Prostate gland (tissue), 2 donors: ENCODE measurements around the gene RYR3.

ENCODE experiments used
- CTCF ChIP-seq, 4 experiments: fragments of 200-600 bp in 2 of 4; fragments of 450-650 bp in 2 of 4; sonication (generic) in 2 of 4; IDR thresholded peaks; 1 replicate in 3 of 4; 2 replicates in 1 of 4; pipeline ENCODE4 v1.5.1; 2016 to 2019; ENCODE audit warnings: antibody characterized with exemption in 4 of 4, mild to moderate bottlenecking in 2 of 4, moderate library complexity in 2 of 4
- POLR2AphosphoS5 ChIP-seq: sonication (generic); formaldehyde crosslinking; IDR thresholded peaks from one replicate; pipeline ENCODE4 v1.6.1; 2017; ENCODE audit warnings: antibody characterized with exemption

- TF ChIP-seq CTCF (IDR thresholded peaks at IDR 0.05): no peak
- TF ChIP-seq POLR2AphosphoS5: no peak
Observed at GRCh38 chr15:33857726-33858125, 547.0 kb downstream of the RYR3 start.
